ENCODE measurements around the gene BRINP3.

The BRINP3 gene

GRCh38 chr1:190252046-190252445, 225.6 kb downstream of the BRINP3 start:
- no peak for TF ChIP-seq CTCF (IDR thresholded peaks at IDR 0.05; ENCODE audit: low read depth, low read length)
- no peak for DNase-seq (ENCODE audit: low read depth, low spot score)
- H3K4me3 ChIP-seq (ENCODE audit: low read depth, low read length): no peak overlapping the region
- in situ Hi-C loops (cut with HindIII; ENCODE audit: low sequenced_read_pairs): no loop called here

GRCh38 chr1:190250368-190250767, 227.3 kb downstream of the BRINP3 start:
- TF ChIP-seq CTCF (IDR thresholded peaks at IDR 0.05; ENCODE audit: low read depth, low read length): no peak
- H3K4me3 ChIP-seq (ENCODE audit: low read depth, low read length): no peak overlapping the region
- in situ Hi-C loops (cut with HindIII; ENCODE audit: low sequenced_read_pairs): no loop called here
- DNase-seq (ENCODE audit: low read depth, low spot score): no peak

DNA sequence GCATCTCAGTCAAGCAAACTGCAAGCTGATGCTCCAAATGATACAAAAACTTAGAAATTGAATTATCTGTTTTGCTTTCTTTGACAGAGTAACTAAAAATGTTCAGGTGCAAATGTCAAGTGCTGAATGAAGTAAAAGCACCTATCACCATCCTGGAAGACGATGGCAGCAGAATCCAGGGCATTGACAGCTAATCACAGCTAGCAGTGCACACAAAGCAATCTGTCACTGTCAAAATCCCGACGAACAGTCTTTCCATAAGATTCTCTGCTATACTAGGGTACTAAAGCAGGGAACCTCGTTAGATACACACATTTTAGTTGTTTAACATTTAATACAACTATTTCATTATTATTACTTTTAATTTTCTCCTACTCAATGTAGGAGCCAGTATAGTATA, 233.3 kb downstream of the BRINP3 start:
- H3K4me3 ChIP-seq (ENCODE audit: low read depth, low read length): no peak overlapping the region
- DNase-seq (ENCODE audit: low read depth, low spot score): no peak
- in situ Hi-C loops (cut with HindIII; ENCODE audit: low sequenced_read_pairs): no loop called here
- TF ChIP-seq CTCF (IDR thresholded peaks at IDR 0.05; ENCODE audit: low read depth, low read length): no peak

DNA sequence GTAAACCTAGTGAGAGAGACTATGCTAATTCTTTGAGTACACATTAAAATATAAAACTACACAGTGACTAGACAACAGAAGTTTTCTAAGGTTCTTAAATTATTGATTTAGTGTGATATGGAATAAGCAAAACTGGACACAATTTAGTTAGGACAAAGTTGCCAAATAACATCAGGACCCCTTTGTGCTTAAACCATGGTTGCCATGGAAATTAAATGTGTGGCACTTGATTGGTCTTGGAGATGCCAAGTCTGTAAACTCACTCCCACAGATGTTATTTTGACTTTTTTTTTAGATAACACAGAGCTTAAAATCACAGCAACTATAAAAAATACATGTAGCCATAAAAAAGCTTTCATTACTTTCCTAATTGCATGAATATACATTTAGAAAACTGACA, 234.6 kb downstream of the BRINP3 start:
- DNase-seq (ENCODE audit: low read depth, low spot score): no peak
- TF ChIP-seq CTCF (IDR thresholded peaks at IDR 0.05; ENCODE audit: low read depth, low read length): no peak
- in situ Hi-C loops (cut with HindIII; ENCODE audit: low sequenced_read_pairs): no loop called here
- H3K4me3 ChIP-seq (ENCODE audit: low read depth, low read length): no peak overlapping the region

DNA sequence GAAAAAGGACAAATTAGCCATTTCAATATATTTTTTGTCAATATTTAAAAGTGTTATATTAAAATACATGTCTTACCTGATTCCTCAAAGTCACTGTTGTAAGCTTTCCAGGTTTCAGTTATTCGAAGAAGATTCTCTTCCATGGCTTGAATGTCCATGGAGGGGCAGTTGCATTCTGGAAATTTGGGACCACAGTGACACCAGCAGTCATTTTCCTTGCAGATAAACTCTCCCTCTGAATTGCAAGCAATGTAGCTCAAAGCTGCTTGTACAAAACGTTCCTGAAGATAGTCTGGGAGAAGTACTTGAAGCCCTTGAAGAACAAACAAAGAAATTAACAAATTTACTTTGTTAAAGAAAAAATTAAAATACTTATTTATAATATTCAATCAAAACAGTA, 251.7 kb downstream of the BRINP3 start:
- no peak overlapping the region for H3K4me3 ChIP-seq (ENCODE audit: low read depth, low read length)
- DNase-seq (ENCODE audit: low read depth, low spot score): no peak
- TF ChIP-seq CTCF (IDR thresholded peaks at IDR 0.05; ENCODE audit: low read depth, low read length): no peak
- in situ Hi-C loops (cut with HindIII; ENCODE audit: low sequenced_read_pairs): no loop called here

DNA sequence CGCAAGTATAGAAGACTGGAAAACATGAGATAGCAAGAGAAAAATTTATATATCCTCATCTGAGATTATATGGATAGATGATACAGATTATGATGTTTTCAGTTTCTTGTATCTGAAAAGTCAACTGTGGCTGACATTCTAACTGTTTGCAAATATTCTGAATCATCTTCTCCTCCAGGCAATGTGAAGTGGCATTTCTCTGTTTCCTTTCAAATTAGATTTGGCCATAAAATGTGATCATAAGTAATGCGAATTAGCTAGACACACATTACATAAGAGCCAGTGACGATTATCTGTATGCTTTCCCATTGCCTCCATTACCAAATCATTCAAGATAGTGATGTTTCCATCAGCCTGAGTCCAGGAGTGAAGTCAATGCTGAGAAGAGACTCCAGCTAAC, 265.2 kb downstream of the BRINP3 start:
- TF ChIP-seq CTCF (IDR thresholded peaks at IDR 0.05; ENCODE audit: low read depth, low read length): no peak
- in situ Hi-C loops (cut with HindIII; ENCODE audit: low sequenced_read_pairs): no loop called here
- no peak for DNase-seq (ENCODE audit: low read depth, low spot score)
- no peak overlapping the region for H3K4me3 ChIP-seq (ENCODE audit: low read depth, low read length)

DNA sequence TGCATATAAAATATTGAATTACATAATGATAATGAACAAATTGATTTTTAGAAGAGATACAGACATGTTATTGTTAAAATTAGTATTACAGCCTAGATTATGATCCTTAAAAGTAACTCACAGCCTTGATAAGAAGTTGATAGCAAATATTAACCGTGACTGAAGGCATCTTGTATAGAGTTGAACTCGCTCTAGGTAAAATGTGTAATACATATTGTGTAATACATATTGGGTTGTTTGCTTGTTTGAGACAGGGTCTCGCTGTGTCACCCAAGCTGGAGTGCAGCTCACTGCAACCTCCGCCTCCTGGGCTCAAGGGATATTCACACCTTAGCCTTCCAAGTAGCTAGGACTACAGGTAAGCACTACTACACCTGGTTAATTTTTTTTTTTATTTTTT, 269.9 kb downstream of the BRINP3 start:
- no peak overlapping the region for H3K4me3 ChIP-seq (ENCODE audit: low read depth, low read length)
- no peak for DNase-seq (ENCODE audit: low read depth, low spot score)
- TF ChIP-seq CTCF (IDR thresholded peaks at IDR 0.05; ENCODE audit: low read depth, low read length): no peak
- in situ Hi-C loops (cut with HindIII; ENCODE audit: low sequenced_read_pairs): no loop called here
